ENCODE data around the gene RIBC2.

- TF ChIP-seq CTCF (conservative IDR thresholded peaks at IDR 0.05; ENCODE audit: low read depth, low read length) (no peak), RFX5 (IDR thresholded peaks at IDR 0.05; ENCODE audit: low read depth, low read length) (no peak)
Measured at GRCh38 chr22:45450921-45451651, 37.6 kb downstream of the RIBC2 start.

Measured in IMR-90 (cell line).